Activated CD4-positive, alpha-beta T cell treated with anti-CD3 and anti-CD28 coated beads, Interleukin-10, Interleukin-2, amounts not matched to agents 100 ng/mL and 50 ng/mL, durations not matched to agents 16 hours and 8 hours (primary cell): Measurements from ENCODE around the gene SARDH.

ENCODE experiments used
- DNase-seq: peaks from one replicate; pipeline ENCODE4 v3.0.0-alpha.2; 2020

SARDH gene

GRCh38 chr9:133701321-133701980 lies 36.7 kb downstream of the SARDH start:
- DNase-seq, result peak; percentile 26

- DNase-seq, result no peak
Measured at GRCh38 chr9:133700819-133701320, 37.3 kb downstream of the SARDH start.

GRCh38 chr9:133699546-133699945 lies 38.6 kb downstream of the SARDH start:
- DNase-seq, result no peak

- DNase-seq, result no peak
Measured at GRCh38 chr9:133696071-133696472, 42.1 kb downstream of the SARDH start.

- no peak for DNase-seq
Measured at GRCh38 chr9:133694686-133695085, 43.5 kb downstream of the SARDH start.

GRCh38 chr9:133693703-133694529 lies 44.2 kb downstream of the SARDH start:
- DNase-seq, result no peak

- DNase-seq, result no peak
Measured at GRCh38 chr9:133693116-133693515, 45.0 kb downstream of the SARDH start.

GRCh38 chr9:133692364-133692985 lies 45.7 kb downstream of the SARDH start:
- DNase-seq, result no peak

- no peak for DNase-seq
Measured at GRCh38 chr9:133691626-133692363, 46.4 kb downstream of the SARDH start.

GRCh38 chr9:133691191-133691590 lies 47.0 kb downstream of the SARDH start:
- no peak for DNase-seq

GRCh38 chr9:133690081-133690561 lies 48.0 kb downstream of the SARDH start:
- DNase-seq, result no peak

- DNase-seq, result no peak
Measured at GRCh38 chr9:133689151-133689763, 48.9 kb downstream of the SARDH start.

- no peak for DNase-seq
Measured at GRCh38 chr9:133687856-133688761, 50.0 kb downstream of the SARDH start.

GRCh38 chr9:133686642-133687575 lies 51.2 kb downstream of the SARDH start:
- DNase-seq, result no peak

- DNase-seq, result no peak
Measured at GRCh38 chr9:133685653-133686609, 52.2 kb downstream of the SARDH start.

- no peak for DNase-seq
Measured at GRCh38 chr9:133684936-133685361, 53.2 kb downstream of the SARDH start.

- DNase-seq, result no peak
Measured at GRCh38 chr9:133684121-133684935, 53.8 kb downstream of the SARDH start.

- peak; percentile 27 for DNase-seq
Measured at GRCh38 chr9:133683586-133684120, 54.5 kb downstream of the SARDH start.
